NCI-H2196 (cell line): ENCODE results near the gene CAMTA1.
A peak's percentile ranks its signal among the peaks of the same experiment; 100 is the strongest.
"Not testable (repeated sequence)": the region's sequence is repeated elsewhere in the genome, so short reads cannot be mapped to it uniquely, and the experiment has no call there.

Source experiments
- DNase-seq: peaks from one replicate; lab custom pipeline; 2025; ENCODE audit not compliant: unreplicated experiment; lab: John Stamatoyannopoulos, UW

CAMTA1 gene

DNA sequence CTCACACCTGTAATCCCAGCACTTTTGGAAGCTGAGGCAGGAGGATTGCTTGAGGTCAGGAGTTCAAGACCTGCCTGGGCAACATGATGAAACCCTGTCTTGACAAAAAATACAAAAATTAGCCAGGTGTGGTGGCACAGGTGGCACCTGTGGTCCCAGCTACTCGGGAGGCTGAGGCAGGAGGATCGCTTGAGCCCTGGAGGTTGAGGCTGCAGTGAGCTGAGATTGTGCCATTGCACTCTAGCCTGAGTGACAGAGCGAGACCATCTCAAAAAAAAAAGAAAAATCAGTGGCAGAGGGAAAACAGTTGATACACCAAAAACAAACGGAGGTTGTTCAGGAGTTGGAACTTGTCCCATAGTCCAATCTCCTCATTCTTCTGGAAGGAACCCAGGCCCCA is 904.1 kb downstream of the CAMTA1 start:
- DNase-seq = not testable (repeated sequence)

DNA sequence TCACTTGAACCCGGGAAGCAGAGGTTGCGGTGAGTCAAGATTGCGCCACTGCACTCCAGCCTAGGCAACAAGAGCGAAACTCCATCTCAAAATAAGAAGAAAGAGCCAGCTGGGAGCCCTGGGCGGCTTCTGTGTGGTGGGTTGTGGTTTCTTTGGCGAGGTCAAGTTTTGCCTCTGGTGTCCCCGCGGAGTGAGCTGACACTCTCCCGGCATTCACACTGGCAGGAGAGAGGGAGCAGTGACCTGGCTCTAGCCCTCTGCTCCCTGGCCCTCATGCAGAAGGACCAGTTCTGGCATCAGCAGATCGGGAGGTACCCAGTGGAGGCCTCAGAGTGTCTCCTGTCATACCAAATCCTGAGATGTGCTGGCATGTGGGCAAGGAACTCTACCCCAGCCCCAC is 904.8 kb downstream of the CAMTA1 start:
- DNase-seq = no peak

DNA sequence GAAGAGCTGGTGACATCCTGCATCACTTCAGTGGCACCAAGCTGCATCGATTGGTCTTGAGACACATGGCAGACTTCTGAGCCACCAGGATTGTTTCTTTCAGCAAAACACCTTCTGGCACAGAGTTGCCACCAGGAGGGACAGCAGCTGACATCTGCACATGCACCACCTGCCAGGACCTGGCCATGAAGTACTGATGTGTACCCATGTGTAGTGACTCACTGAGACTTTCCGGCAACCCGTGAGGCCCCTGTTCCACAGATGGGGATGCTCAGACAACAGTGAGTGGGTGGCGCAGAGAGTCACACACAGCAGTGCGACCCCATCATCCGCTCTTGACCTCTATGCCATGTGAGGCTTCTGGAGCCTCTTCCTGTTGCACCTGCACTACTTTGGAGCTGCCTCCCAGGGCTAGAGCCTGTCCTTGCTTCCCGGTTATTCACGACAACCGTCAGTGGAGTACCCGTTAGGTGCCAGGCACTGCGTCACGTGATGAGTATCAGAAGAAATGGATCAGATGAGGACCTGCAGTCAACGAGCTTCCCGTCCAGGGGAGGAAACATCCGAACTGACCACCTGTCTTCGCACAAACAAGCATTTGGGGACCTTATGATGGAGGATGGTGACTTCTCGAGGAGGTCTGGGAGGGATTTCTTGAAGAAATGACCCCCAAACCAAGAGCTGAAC is 905.4 kb downstream of the CAMTA1 start:
- DNase-seq = no peak

DNA sequence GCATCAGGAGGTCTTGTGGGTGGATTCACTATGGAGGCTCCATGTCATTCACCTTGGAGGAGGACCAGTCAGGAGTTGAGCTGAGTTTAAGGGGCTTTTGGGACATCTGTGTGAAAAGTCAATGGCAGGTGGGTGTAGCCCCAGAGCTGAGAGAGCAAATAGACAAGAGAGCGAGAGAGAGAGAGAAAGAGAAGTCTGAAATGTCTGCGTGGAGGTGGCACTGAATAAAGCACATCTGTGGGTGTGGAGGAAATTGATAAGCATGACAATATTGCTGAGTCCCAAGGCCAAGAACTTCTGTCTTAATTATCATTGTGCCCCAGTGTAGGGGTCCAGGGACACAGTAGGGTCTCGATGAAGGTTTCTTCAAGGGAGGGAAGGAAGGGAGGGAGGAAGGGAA is 906.3 kb downstream of the CAMTA1 start:
- no peak for DNase-seq

DNA sequence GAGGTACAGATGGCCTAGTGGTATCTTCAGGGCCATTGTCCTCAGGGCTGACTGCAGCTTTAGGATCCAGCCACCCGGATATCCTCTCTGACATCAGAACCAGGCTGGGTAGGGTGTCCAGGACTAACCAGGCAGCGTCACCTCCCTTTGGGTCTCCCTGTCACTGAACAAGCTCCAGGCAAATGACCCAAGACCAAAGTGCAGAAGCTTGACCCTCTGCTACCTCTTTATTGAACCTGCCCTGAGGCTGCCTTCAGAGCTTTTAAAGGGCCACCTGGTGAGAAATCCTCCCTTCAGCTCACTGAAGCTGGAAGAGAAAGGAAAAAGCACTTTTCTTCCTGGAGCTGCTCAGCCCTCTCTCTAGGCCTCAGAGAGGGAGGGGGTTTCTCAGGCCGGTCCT is 906.8 kb downstream of the CAMTA1 start:
- no peak for DNase-seq

DNA sequence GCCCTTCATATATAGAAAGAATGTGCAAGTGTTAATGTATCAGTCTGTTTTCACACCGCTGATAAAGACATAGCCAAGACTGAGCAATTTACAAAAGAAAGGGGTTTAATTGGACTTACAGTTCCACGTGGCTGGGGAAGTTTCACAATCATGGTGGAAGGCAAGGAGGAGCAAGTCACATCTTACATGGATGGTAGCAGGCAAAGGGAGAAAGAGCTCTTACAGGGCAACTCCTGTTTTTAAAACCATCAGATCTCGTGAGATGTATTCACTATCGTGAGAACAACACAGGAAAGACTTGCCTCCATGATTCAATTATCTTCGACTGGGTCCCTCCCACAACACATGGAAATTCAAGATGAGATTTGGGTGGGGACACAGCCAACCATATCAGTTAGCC is 907.8 kb downstream of the CAMTA1 start:
- DNase-seq = not testable (repeated sequence)

DNA sequence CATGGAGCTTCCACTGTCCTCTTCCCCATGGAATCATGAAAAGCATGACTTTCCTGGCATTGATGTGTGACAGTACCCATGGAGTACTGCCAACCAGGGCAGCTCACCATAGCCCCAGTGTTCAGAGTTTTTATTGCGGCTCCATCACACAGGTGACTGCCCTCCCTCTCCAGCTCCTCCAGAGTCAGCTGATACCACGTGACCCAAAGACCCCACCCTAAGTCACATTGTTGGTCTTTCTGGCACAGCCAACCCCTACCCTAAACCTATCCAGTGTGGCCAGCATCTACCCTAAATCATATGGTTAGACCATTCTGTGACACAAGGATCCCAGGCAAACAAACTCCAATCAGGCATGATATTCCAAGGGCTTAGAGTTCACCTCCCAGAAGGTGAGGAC is 908.4 kb downstream of the CAMTA1 start:
- DNase-seq = no peak

DNA sequence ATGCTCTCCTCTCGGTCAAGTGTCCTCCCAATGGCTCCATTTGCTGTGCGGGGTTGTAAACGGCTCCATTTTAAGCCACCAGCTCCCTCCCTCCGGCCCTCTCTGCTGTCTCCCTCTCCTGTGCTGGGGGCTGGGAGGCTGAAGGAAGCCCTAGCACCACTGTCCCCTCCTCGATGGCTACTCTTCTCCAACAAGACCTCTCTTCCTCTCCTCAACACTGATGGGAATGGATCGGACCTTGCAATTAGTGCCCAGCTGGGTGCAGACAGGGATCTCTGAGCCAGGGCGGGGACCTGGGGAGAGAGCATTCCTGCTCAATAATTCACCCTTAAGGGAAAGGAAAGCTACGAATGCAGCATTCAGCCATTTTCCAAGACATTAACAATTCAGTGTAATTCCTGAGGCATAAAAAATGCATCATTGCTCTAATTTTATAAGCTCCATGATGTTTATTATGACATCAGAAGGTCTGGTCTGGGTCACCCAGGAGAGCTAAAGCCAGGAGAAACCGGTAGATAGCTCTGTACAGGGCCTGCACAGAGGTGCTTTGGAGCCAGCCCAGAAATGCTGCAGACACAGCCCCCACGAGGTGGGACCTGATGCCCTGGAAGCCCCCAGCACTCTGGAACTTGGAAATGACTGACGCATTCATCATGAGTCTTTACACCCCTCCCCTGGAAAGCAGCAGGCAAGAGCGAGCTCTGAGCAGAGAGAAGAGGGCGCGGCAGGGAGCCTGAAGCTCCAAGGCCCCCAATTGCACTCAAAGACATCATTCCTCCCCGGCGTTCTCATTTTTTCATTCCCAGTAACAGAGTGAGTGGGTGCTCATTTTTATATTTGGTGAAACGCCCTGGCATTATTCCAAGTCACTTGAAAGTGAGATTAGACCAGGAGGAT is 909.6 kb downstream of the CAMTA1 start:
- DNase-seq = no peak

DNA sequence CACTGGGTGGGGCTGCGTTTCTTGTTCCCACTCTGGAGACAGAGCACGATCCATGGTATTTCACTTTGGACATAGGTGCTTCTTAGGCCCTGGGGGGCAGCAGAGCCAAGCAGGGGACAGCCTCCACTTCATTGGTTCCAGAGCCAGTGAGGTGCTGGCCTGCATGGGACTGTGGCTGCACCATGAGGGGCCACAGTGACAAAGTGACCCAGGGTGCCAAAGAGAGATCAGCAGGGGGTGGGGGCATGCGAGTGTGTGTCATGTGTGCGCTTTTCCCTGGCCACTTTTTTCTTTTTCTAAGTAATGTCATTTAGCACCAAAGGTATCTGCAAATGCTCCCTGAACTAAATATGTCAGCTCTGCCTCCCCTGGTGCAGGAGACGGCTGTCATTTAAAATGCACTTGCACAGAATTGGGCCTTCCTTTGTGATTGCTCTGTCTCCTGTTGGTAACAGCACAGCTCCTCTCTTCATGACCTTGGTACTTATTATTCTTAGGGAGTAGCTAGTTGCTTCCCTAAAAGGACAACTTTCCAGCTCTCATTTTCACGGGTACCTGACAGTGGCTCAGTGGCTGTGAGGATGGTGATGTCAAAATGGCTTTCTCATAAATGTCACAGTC is 910.4 kb downstream of the CAMTA1 start:
- no peak for DNase-seq

DNA sequence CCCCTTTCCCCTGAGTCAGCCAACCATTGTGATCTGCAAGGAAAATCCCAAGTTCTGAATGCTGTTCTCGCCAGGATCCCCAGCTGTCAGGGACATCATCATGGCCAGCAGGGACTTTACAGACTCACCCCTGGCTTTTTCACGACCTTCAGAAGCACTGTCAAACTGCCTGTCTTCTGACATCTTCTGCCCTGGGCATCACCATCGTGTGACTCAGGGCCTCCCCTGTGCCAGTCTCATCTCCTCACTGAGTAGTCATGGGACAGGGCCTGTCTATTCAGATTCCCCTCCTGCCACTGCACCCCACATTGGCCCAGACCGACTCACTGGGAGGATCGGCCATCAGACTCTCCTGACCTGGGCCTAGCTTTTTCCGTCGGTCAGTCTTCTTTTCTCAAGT is 913.4 kb downstream of the CAMTA1 start:
- DNase-seq = no peak

DNA sequence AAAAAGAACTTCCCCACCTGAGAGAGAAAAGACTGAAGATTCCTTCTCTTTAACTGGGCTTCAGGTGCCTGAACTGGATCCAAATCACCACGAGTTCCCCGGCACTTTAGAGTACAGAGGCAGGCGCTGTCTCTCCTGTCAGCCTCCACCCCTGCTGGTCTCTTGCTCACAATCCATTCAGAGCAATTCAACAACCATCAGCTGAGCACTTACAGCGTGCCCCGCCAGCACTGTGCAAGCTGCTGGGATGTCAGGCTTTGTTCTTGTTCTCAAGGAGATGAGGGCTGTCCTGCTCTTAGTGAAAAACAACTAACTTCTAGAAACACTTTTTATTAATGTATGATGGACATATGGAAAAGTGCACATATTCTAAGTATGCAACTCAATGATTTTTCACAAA is 917.1 kb downstream of the CAMTA1 start:
- DNase-seq = no peak

DNA sequence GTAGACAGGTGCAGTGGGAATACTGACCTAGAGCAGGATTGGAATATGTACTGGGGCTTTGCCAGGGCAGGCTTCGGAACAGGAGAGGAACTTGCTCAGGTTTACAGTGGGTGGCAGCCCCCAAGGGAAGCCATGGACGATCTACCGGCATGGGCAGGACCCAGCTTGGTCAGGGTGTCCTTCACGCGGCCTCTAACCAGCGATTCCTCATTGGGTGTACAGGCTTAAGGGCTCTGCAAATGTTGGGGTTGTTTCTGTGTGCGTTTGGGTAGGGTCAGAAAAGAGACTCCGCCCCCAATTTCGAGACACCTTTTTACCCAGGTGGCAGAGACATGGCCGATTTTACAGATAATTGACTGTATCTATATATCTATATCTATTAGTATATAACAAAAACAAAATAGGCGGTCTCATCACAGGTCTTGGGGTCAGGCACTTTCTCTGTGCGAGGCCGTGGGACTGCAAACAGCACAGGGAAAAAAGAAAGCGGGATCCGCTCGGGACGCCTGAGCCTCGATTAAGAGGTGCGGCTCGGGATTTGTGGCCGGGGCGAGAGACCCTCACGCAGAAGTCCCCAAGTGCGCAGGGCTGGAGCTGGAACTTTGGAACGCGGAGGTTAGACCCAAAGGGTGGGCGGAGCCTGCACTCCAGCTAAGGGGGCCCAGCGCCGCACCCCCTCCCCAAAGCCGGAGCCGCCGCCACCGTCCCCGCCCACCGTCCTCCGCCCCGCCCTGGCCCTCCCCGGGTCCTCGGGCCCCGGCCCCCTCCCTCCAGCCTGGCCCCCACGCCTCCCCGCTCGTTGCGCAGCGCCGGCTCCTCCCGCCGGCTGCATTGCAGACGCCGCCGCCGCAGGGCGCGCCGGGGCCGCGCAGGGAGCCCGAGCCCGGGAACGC is 918.3 kb downstream of the CAMTA1 start:
- peak; percentile 59 for DNase-seq

DNA sequence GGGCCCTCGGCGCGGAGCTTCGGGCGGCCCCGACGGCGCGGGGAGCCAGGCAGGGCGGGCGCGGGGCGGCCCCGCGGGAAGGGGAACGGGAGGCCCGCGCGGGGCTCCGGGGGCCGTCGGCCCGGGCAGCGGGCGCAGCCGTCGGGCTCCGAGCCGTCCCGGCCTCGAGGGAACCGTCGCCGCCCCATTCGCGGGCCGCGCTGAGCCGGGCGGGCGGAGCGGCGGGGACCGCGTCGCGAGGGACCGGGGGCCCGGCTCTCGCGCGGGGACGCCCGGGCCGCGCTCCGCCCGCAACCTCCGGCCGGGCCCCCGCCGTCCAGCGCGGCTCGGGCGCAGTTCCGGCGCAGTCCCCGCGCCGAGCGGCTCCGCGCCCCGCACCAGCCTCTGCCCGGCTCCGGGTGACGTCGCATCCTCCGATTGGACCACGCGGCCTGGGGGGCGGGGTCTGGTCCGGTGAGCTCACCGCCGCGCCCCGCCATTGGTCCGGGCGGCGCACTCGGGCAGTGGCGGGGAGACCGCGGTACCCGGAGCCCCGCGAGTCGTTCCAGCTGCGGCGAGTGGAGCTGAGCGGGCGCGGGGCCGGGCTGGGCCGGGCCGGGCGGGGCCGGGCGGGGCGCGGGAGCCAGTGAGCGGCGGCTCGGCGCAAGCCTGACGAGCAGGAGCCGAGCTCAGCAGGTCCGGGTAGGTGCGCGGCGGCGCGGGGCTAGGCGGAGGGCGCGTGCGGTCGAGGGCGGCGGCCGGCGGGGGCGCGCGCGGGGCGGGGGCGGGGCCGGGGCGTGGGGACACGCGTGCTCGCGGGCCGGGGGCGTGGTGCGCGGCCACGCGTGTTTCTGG is 919.2 kb downstream of the CAMTA1 start:
- DNase-seq = peak; percentile 96

DNA sequence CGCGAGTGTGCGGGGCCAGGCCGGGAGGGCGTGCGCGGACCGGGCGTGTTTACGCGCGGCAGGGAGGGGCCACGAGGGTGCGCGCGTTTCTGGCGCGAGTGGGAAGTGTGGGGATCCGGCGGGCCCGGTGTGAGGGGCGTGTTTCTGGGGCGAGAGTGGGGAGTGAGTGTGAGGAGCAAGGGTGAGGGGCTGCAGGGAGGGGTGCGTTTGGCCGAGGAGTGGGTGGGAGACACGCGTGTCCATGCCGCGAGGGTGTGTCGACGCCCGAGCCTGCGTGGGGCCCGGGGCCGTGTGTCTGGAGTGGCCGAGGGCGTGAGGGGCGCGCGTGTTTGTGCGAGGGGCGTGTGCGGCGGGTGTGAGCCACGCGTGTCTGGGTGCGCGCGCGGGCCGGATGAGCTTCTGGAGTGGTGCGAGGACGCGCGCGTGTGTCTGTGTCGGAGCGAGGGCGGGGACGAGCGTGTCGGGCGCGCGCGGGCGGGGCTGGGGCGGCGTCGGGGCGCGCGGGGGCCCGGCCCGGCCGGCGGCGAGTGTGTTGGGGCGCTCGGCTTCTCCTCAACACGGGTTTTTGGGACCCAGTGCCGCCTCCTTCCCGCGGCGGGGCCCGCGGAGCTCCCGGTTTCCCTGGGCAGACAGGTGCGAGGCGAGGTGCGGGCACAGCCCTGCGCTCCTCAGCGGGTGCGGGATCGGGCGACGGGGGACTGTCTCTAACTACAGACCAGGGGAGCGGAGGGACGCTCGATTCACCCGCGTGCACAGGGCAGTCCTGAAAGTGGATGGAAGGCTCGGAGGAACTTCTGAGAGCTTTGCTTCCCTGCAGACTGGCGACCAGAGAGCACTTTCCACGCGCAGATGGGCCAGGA is 920.0 kb downstream of the CAMTA1 start:
- no peak for DNase-seq

DNA sequence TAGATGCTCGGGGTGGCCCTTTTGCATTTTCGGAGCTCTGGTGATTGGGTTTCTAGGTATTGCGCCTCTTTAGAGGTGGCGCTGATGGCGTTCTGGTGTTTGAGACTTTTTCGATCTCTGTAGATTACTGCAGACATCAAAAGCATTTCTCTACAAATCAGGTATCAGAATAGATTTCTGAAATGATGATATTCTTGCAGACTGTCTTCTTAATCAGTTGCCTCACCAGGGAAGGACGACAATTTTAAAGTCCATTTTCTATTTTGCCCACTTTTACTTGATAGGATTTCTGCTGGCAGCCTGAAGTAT is 920.6 kb downstream of the CAMTA1 start:
- no peak for DNase-seq

DNA sequence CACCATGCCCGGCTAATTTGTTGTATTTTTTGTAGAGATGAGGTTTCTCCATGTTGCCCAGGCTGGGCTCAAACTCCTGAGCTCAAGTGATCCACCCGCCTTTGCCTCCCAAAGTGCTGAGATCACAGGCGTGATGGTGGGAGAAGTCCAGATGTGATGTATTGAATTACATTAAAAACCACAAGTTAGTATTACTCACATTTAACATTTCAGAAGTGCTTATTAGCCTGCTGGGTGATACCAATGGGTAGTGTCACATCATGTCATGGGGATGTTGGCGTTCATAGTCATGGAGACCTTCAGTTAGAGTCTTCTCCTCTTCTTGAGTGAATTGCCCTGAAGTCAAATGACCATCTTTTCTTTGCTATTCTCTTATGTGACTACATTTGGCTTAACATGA is 922.3 kb downstream of the CAMTA1 start:
- no peak for DNase-seq

DNA sequence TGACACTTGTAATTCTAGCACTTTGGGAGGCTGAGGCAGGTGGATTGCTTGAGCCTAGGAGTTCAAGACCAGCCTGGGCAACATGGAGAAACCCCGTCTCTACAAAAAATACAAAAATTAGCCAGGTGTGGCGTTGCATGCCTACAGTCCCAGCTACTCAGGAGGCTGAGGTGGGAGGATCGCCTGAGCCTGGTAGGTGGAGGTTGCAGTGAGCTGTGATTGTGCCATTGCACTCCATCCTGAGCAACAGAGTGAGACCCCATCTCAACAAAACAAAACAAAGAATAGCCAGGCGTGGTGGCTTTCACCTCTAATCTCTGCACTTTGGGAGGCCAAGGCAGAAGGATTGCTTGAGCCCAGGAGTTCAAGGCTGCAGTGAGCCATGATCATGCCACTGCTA is 922.8 kb downstream of the CAMTA1 start:
- not testable (repeated sequence) for DNase-seq

DNA sequence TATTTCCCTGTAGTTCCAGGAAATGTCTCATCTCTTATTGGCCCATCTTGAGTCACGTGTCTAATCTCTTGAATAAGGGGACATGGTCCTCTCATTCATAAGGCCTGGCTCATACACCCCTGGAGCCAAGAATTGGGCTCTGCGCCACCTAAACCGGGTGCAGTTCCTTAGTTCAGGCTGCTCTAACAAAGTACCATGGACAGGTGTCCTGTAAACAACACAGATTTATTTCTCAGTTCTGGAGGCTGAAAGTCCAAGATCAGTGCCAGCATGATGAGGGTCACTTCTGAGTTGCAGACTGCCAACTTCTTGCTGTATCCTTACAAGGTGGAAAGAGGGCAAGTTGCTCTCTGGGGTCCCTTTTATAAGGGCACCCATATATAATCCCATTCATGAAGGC is 925.6 kb downstream of the CAMTA1 start:
- no peak for DNase-seq

DNA sequence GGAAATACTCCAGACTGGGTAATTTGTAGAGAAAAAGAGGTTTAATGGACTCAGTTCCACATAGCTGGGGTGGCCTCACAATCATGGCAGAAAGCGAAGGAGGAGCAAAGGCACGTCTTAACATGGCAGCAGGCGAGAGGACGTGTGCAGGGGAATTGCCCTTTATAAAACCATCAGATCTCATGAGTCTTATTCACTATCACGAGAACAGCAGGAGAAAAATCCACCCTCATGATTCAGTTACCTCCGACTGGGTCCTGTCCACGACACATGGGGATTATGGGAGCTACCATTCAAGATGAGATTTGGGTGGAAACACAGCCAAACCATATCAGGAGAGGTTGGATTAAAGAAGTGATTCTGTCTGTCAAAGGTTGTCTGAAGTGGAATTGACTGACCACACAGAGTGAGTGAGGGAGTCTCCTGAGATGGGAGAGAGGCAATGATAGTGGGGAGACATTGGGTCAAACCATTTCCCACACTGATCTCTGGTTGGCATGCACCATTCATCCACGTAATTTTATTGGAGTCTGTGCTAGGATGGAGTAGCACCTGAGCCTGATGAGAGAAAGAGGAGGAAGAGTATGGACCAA is 927.6 kb downstream of the CAMTA1 start:
- DNase-seq = no peak
